HG03469 (cell line): ENCODE data around the gene ITGA1.

ENCODE experiments used
- ATAC-seq: cut with Tn5 transposase; IDR thresholded peaks from one replicate; pipeline ENCODE4 v1.9.1; 2021; ENCODE audit warnings: mild to moderate bottlenecking, moderate library complexity, moderate number of reproducible peaks; ENCODE audit not compliant: unreplicated experiment

Gene ITGA1

DNA sequence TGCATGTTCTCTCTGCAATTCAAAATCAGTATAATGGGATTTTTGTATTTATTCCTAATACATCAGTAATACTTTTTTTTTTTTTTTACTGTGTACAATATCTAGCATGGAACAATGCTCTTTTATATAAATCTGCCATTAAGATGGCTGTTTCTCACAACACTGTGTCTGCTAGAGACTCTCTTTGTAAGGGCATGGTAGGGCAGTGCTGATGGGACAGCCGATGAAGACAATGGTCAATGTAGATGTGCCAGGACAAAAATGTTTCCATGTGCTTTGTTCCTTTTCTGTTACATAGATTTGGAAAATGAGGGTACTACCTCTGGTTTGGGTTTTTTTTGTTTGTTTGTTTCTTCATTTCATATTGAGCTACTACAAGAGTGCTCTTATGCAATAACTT lies 106.1 kb downstream of the ITGA1 start:
- no peak for ATAC-seq

DNA sequence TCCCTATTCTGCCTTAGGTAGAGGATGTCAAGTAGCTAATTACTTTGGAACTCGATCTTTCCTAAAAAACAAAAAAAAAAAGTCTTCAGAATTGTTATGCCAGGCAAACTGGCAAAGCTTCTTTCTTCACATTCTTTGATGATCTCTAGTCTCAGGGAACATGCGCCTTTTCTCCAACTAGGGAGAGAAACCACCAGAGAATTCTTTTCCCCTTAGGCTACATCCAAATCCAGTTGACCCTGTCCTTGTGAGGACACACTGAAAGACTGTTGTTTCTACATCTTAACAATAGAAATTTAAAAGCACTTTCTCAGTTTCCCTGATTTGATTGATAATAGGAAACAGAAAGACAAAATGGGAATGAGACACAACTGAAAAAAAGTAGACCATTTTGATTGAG lies 106.7 kb downstream of the ITGA1 start:
- ATAC-seq = no peak

- ATAC-seq = no peak
Measured at GRCh38 chr5:52895075-52895474, 107.4 kb downstream of the ITGA1 start.

DNA sequence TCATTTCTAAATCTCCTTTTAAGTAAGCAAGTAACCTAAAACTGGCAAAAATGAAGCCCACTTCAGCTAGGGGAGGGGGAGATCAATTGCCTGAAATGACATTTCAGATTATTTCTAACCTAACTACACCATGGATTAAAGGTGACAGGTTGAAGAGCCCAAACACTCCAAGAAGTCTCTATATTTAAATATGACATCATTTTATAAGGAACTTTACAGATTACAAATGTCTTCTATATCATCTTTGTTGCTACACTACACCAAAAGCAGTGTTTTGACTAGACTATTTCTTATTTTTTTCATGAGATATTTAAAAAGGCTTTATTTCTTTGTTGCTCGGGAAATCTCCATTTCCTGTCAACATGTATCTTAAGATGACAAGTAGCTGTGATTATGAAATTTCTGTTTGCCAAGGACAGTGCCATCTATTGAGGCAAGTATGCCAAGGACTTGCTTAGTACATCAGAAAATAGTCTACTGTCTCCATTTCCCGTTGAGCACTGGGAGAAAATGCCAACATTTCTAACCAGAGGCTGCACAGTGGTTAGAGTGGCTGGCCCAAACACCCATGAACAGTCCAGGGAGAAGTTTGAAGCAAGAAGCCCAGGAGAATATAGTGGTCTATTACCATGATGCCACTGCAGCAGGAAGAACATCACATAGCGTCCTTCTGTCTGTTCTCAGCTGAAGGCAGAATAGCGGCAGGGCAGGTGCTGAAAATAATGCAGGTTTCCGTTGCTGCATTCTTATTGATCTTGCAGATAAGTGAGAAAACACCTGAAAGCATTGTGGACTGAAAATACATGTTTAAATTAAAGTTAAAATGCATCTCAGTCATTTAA lies 108.1 kb downstream of the ITGA1 start:
- no peak for ATAC-seq

GRCh38 chr5:52896534-52897237 lies 109.0 kb downstream of the ITGA1 start:
- no peak for ATAC-seq

- no peak for ATAC-seq
Measured at GRCh38 chr5:52897238-52897614, 109.5 kb downstream of the ITGA1 start.

- ATAC-seq = no peak
Measured at GRCh38 chr5:52898961-52899680, 111.4 kb downstream of the ITGA1 start.

GRCh38 chr5:52903142-52903541 lies 115.4 kb downstream of the ITGA1 start:
- ATAC-seq = no peak

GRCh38 chr5:52906343-52906742 lies 118.6 kb downstream of the ITGA1 start:
- ATAC-seq = no peak

DNA sequence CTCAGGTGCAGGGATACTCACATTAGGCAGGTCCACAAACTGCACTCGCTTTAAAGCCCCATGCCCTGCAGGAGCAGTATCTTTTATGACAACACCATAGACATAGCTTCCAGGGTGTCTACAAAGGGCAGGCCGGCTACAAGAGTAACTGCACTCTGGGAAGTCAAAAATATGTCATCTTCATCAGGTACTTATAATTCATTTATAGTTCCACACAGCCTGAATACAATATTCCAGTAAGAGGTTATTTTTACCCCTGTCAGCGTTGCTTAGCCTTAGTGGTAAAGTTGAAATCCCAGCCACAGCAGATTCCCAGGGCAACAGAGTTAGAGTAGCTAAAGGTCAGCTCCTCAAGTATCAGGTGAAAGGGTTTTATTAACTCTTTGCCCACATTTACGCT lies 119.1 kb downstream of the ITGA1 start:
- ATAC-seq = no peak

GRCh38 chr5:52909192-52909591 lies 121.5 kb downstream of the ITGA1 start:
- ATAC-seq = no peak

DNA sequence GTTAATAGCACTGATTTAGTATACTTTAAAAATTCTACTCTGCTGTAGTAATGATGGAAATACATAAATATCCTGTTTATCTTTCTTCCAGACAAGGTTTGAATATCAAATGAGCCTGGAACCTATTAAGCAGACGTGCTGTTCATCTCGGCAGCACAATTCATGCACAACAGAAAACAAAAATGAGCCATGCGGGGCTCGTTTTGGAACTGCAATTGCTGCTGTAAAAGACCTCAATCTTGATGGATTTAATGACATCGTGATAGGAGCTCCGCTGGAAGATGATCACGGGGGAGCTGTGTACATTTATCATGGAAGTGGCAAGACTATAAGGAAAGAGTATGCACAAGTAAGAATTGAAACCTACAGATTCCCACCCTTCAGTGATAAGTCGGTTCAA lies 122.4 kb downstream of the ITGA1 start:
- ATAC-seq = no peak

- ATAC-seq = peak; percentile 89
Measured at GRCh38 chr5:52915176-52915875, 127.6 kb downstream of the ITGA1 start.

DNA sequence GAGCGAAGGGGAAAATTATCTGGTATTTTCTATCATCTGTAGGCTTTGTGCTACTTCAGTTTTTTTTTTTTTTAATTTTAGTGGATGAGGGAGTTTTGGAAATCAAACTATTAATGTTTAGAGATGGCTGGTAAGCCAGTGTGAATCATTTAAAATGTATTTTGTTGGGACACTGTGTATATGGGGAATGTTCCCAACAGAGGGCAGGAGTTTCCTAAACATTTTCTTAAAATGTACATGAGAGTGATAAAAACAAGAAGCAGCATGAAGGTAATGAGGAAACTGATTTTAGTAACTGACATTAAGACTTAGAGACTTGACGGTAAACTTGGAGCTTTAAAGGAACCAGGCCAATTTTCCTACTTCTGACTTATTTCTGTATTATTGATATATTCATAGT lies 133.2 kb downstream of the ITGA1 start:
- no peak for ATAC-seq

GRCh38 chr5:52922384-52922783 lies 134.7 kb downstream of the ITGA1 start:
- no peak for ATAC-seq

GRCh38 chr5:52924456-52924855 lies 136.7 kb downstream of the ITGA1 start:
- ATAC-seq = no peak

GRCh38 chr5:52925001-52925400 lies 137.3 kb downstream of the ITGA1 start:
- no peak for ATAC-seq

- ATAC-seq = no peak
Measured at GRCh38 chr5:52928689-52929088, 141.0 kb downstream of the ITGA1 start.

DNA sequence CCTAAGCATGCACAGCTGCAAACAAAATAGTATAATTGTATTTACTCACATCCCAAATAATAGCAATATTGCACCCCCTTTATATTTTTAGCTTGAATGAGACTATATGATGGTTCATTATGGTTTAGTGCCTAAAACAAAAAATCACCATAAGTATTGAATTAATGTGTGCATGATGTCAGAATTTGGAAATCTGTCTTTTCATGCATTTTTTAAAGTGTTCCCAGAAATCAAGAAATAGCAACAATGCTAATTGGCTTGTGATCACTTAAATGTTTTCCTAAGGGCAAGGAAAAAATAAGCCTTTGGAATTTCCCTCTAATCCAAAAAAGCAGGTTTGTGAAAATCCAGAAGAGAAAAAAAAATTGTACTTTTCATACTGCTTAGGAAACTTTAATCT lies 150.5 kb downstream of the ITGA1 start:
- ATAC-seq = no peak

GRCh38 chr5:52943285-52943684 lies 155.6 kb downstream of the ITGA1 start:
- ATAC-seq = no peak

DNA sequence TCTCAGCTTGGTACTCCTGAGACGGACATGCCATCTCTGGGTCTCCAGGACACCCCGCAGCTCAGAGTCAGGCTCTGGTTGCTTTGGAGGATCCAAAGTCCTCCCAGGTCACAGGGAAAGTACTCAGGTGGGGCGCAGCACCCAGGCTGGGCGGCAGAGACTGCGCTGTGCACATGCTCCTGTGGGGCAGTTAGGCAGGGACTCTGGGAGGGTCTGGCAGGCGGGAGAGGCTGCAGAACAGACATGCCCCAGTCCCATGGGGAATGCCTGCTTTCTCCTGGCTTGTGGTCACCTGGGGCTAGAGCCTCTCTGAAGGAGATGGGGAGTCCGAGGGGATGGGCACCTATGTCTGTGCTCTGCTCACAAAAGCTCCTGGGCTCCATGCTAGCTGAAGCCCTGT lies 156.1 kb downstream of the ITGA1 start:
- ATAC-seq = no peak
